GM19023 (cell line): ENCODE measurements around the gene FNDC3A.
A peak's percentile ranks its signal among the peaks of the same experiment; 100 is the strongest.

Source experiments
- ATAC-seq: cut with Tn5 transposase; IDR thresholded peaks from one replicate; pipeline ENCODE4 v1.9.1; 2021; ENCODE audit warnings: mild to moderate bottlenecking, moderate library complexity; ENCODE audit not compliant: unreplicated experiment

Gene FNDC3A

GRCh38 chr13:49213539-49213938, 237.8 kb downstream of the FNDC3A start:
- no peak for ATAC-seq

- no peak for ATAC-seq
Measured at GRCh38 chr13:49213997-49214916, 238.5 kb downstream of the FNDC3A start.

GRCh38 chr13:49214917-49215376, 239.2 kb downstream of the FNDC3A start:
- ATAC-seq = no peak

GRCh38 chr13:49216334-49216733, 240.6 kb downstream of the FNDC3A start:
- ATAC-seq = no peak

GRCh38 chr13:49217962-49218492, 242.3 kb downstream of the FNDC3A start:
- no peak for ATAC-seq

- no peak for ATAC-seq
Measured at GRCh38 chr13:49218493-49219051, 242.9 kb downstream of the FNDC3A start.

GRCh38 chr13:49219647-49220035, 243.9 kb downstream of the FNDC3A start:
- ATAC-seq = no peak

- no peak for ATAC-seq
Measured at GRCh38 chr13:49220036-49220855, 244.5 kb downstream of the FNDC3A start, which contains the start of gene MLNR. Gene MLNR, plus strand, starts transcription at chr13:49220338. Its CDS starts 0 bp downstream, at chr13:49220338.

GRCh38 chr13:49220856-49221589, 245.3 kb downstream of the FNDC3A start:
- no peak for ATAC-seq

GRCh38 chr13:49221590-49221965, 245.9 kb downstream of the FNDC3A start:
- ATAC-seq = no peak

GRCh38 chr13:49225223-49226042, 249.7 kb downstream of the FNDC3A start:
- no peak for ATAC-seq

GRCh38 chr13:49226613-49227012, 250.9 kb downstream of the FNDC3A start:
- no peak for ATAC-seq

- ATAC-seq = no peak
Measured at GRCh38 chr13:49234741-49235140, 259.0 kb downstream of the FNDC3A start.

GRCh38 chr13:49235856-49236431, 260.2 kb downstream of the FNDC3A start:
- ATAC-seq = no peak

GRCh38 chr13:49238621-49239020, 262.9 kb downstream of the FNDC3A start:
- ATAC-seq = no peak

- peak; percentile 50 for ATAC-seq
Measured at GRCh38 chr13:49240017-49240416, 264.3 kb downstream of the FNDC3A start.

GRCh38 chr13:49241296-49241695, 265.6 kb downstream of the FNDC3A start:
- no peak for ATAC-seq

GRCh38 chr13:49245101-49245500, 269.4 kb downstream of the FNDC3A start:
- no peak for ATAC-seq
